IMR-90 (cell line): ENCODE data around the gene H2BK1. TPM values are rescaled to one million over a fixed set of nuclear protein-coding genes. Genes with fewer than 3 reads are reported as not detected.

Experiments used
- ATAC-seq: fragments of 200-7000 bp; cut with Tn5 transposase; 2 replicates; pipeline ENCODE4 v1.9.1; 2020; ENCODE audit warnings: low read depth, mild to moderate bottlenecking, moderate library complexity
- BruUV-seq: library from RNA; stranded (reverse); fragments of 400-500 nt; replicated peaks from 2 replicates; lab custom pipeline; 2021; lab: Mats Ljungman, UMichigan
- CTCF ChIA-PET: fragments of 300-600 bp; formaldehyde crosslinking; extraction: SDS; loops from one replicate; lab custom pipeline; 2021; ENCODE audit warnings: antibody characterized with exemption; lab: Yijun Ruan, JAX
- POLR2A ChIA-PET: fragments of 300-600 bp; sonication (Branson Sonifier 250); formaldehyde crosslinking; loops from one replicate; lab custom pipeline; 2022; ENCODE audit warnings: antibody characterized with exemption; ENCODE audit not compliant: unreplicated experiment; lab: Charles Lee
- DNase-seq: peaks from one replicate; pipeline ENCODE4 v3.0.0; 2013
- H2AFZ ChIP-seq: replicated peaks from 2 replicates; pipeline ENCODE3; 2013; ENCODE audit warnings: low read length, mild to moderate bottlenecking; ENCODE audit not compliant: poor library complexity
- H2AK5ac ChIP-seq: 2 replicates; pipeline ENCODE4 v1.6.1; 2013; ENCODE audit warnings: low read depth, low read length, inconsistent platforms
- H2AK9ac ChIP-seq: replicated peaks from 2 replicates; pipeline ENCODE3; 2013; ENCODE audit warnings: mild to moderate bottlenecking, low read depth, low read length, moderate library complexity; ENCODE audit not compliant: poor library complexity
- H2BK120ac ChIP-seq: 2 replicates; pipeline ENCODE4 v1.6.1; 2013; ENCODE audit warnings: low read depth, low read length, inconsistent platforms
- H2BK15ac ChIP-seq: 3 replicates; pipeline ENCODE4 v1.6.1; 2013; ENCODE audit warnings: low read depth, low read length, inconsistent platforms
- H2BK20ac ChIP-seq: 2 replicates; pipeline ENCODE4 v1.6.1; 2013; ENCODE audit warnings: low read depth, mild to moderate bottlenecking, inconsistent platforms, low read length, moderate library complexity
- H2BK5ac ChIP-seq: 2 replicates; pipeline ENCODE4 v1.6.1; 2013; ENCODE audit warnings: mild to moderate bottlenecking, low read depth, low read length, inconsistent platforms; ENCODE audit not compliant: poor library complexity, severe bottlenecking
- H3K14ac ChIP-seq: replicated peaks from 2 replicates; pipeline ENCODE4 v1.6.1; 2013; ENCODE audit warnings: low read depth, low read length, inconsistent platforms
- H3K18ac ChIP-seq: 2 replicates; pipeline ENCODE4 v1.6.1; 2013; ENCODE audit warnings: low read depth, low read length, control low read depth
- H3K23ac ChIP-seq: 2 replicates; pipeline ENCODE4 v1.6.1; 2013; ENCODE audit warnings: low read depth, low read length, inconsistent platforms
- H3K27ac ChIP-seq: 2 replicates; pipeline ENCODE4 v1.5.1; 2013; ENCODE audit warnings: mild to moderate bottlenecking, control low read depth, low read length; ENCODE audit not compliant: insufficient read depth
- H3K27me3 ChIP-seq: 2 replicates; pipeline ENCODE4 v1.6.1; 2013; ENCODE audit warnings: low read length; ENCODE audit not compliant: control insufficient read depth, insufficient read depth
- H3K36me3 ChIP-seq: 2 replicates; pipeline ENCODE4 v1.6.1; 2013; ENCODE audit warnings: low read length, mixed read lengths; ENCODE audit not compliant: control insufficient read depth, insufficient read depth
- H3K4ac ChIP-seq: 2 replicates; pipeline ENCODE4 v1.6.1; 2013; ENCODE audit warnings: low read depth, low read length, inconsistent platforms
- H3K4me1 ChIP-seq: 2 replicates; pipeline ENCODE4 v1.6.1; 2013; ENCODE audit warnings: low read length, mixed read lengths; ENCODE audit not compliant: control insufficient read depth, insufficient read depth
- H3K4me2 ChIP-seq: 2 replicates; pipeline ENCODE4 v1.6.1; 2013; ENCODE audit warnings: low read depth, mild to moderate bottlenecking, control low read depth, low read length, moderate library complexity
- H3K4me3 ChIP-seq: 2 replicates; pipeline ENCODE4 v1.5.1; 2013; ENCODE audit warnings: low read depth, mild to moderate bottlenecking, control low read depth, low read length, moderate library complexity; ENCODE audit not compliant: insufficient read depth
- H3K56ac ChIP-seq: 2 replicates; pipeline ENCODE4 v1.6.1; 2013; ENCODE audit warnings: low read length, inconsistent platforms; ENCODE audit not compliant: insufficient read depth; ENCODE audit errors: extremely low read depth
- H3K79me1 ChIP-seq, 2 experiments: 2 replicates each; pipeline ENCODE4 v1.6.1; 2013; ENCODE audit warnings: low read length in 2 of 2, inconsistent platforms in 1 of 2, low read depth in 1 of 2
- H3K9ac ChIP-seq: 2 replicates; pipeline ENCODE4 v1.6.1; 2013; ENCODE audit warnings: low read depth, low read length, control low read depth
- H3K9me1 ChIP-seq: 2 replicates; pipeline ENCODE4 v1.6.1; 2013; ENCODE audit warnings: low read length, inconsistent platforms; ENCODE audit not compliant: insufficient read depth
- H3K9me3 ChIP-seq: 2 replicates; pipeline ENCODE4 v1.6.1; 2013; ENCODE audit warnings: low read length; ENCODE audit not compliant: control insufficient read depth, insufficient read depth
- H4K20me1 ChIP-seq: 2 replicates; pipeline ENCODE4 v1.6.1; 2013; ENCODE audit warnings: low read length, inconsistent platforms; ENCODE audit not compliant: insufficient read depth
- H4K5ac ChIP-seq: 2 replicates; pipeline ENCODE4 v1.6.1; 2013; ENCODE audit warnings: mild to moderate bottlenecking, low read depth, low read length, control low read depth
- H4K8ac ChIP-seq, 2 experiments: 2 replicates each; pipeline ENCODE4 v1.6.1; 2013; ENCODE audit warnings: low read depth in 2 of 2, low read length in 2 of 2, control low read depth in 1 of 2, inconsistent platforms in 1 of 2
- H4K91ac ChIP-seq: 2 replicates; pipeline ENCODE4 v1.6.1; 2013; ENCODE audit warnings: low read depth, low read length, inconsistent platforms; ENCODE audit not compliant: insufficient read depth
- BHLHE40 ChIP-seq: fragments of 150-350 bp; IDR thresholded peaks from 2 replicates; pipeline ENCODE4 v1.6.1; 2016; ENCODE audit warnings: mild to moderate bottlenecking, low read depth, low read length
- CEBPB ChIP-seq: IDR thresholded peaks from 2 replicates; pipeline ENCODE4 v1.6.1; 2012; ENCODE audit warnings: low read depth, low read length, improper control_type of control experiment
- FOS ChIP-seq: fragments of 150-350 bp; IDR thresholded peaks from 2 replicates; pipeline ENCODE4 v1.6.1; 2016; ENCODE audit warnings: low read depth, low read length
- MAFK ChIP-seq: IDR thresholded peaks from 2 replicates; pipeline ENCODE4 v1.6.1; 2012; ENCODE audit warnings: low read depth, low read length, improper control_type of control experiment
- MAZ ChIP-seq: IDR thresholded peaks from 2 replicates; pipeline ENCODE4 v1.6.1; 2012; ENCODE audit warnings: low read depth, mild to moderate bottlenecking, low read length, improper control_type of control experiment, moderate library complexity, borderline replicate concordance
- MXI1 ChIP-seq: IDR thresholded peaks from 2 replicates; pipeline ENCODE4 v1.6.1; 2012; ENCODE audit warnings: low read depth, mild to moderate bottlenecking, low read length, moderate library complexity, borderline replicate concordance
- NFE2L2 ChIP-seq: fragments of 150-350 bp; IDR thresholded peaks from 2 replicates; pipeline ENCODE4 v1.6.1; 2016; ENCODE audit warnings: low read depth, mild to moderate bottlenecking, low read length
- RAD21 ChIP-seq: IDR thresholded peaks from 2 replicates; pipeline ENCODE4 v1.6.1; 2012; ENCODE audit warnings: low read length, improper control_type of control experiment
- RCOR1 ChIP-seq: IDR thresholded peaks from 2 replicates; pipeline ENCODE4 v1.6.1; 2012; ENCODE audit warnings: mild to moderate bottlenecking, low read length, improper control_type of control experiment; ENCODE audit not compliant: insufficient replicate concordance
- SMC3 ChIP-seq: fragments of 150-350 bp; IDR thresholded peaks from 2 replicates; pipeline ENCODE4 v1.6.1; 2016; ENCODE audit warnings: low read depth, mild to moderate bottlenecking, antibody characterized with exemption, low read length, moderate library complexity
- WGBS, 2 experiments: methylation state at CpG; one replicate each; pipeline versions ENCODE4 v1.1.5 to v1.1.7; 2013; ENCODE audit warnings: missing lambda C conversion rate in 2 of 2; ENCODE audit not compliant: insufficient read length in 1 of 2; ENCODE audit errors: extremely low coverage in 2 of 2; 5-methylcytosine and 5-hydroxymethylcytosine counted together
- dilution Hi-C: fragments of 300-500 bp; cut with HindIII; formaldehyde crosslinking; loops from one replicate; pipeline ENCODE4 v1.14.3; 2018; ENCODE audit warnings: low sequenced_read_pairs; ENCODE audit not compliant: unreplicated experiment
- in situ Hi-C: fragments of 300-500 bp; cut with MboI; formaldehyde crosslinking; loops from 3 replicates; pipeline ENCODE4 v1.14.3; 2019; ENCODE audit warnings: low sequenced_read_pairs, inconsistent platforms, mixed read lengths
- intact Hi-C: fragments of 100-400 bp; cut with micrococcal nuclease; formaldehyde crosslinking; loops from 2 replicates; pipeline ENCODE4 v1.10.0; 2022
- polyA plus RNA-seq, 3 experiments: library from polyadenylated mRNA; depleted of rRNA; stranded (reverse); fragments of >200 nt; gene quantifications; 2 replicates each; pipeline ENCODE4 v1.2.3, GENCODE V29; 2012; ENCODE audit warnings: low replicate concordance in 1 of 3
- total RNA-seq: library from RNA; depleted of rRNA; stranded (reverse); fragments of >200 nt; gene quantifications from 2 replicates; pipeline ENCODE4 v1.2.3, GENCODE V29; 2012
- TF ChIP-seq, protein P1 (sequence below): conservative IDR thresholded peaks from 2 replicates; pipeline ENCODE4 v1.5.1; 2012; ENCODE audit warnings: mild to moderate bottlenecking, low read depth, low read length, improper control_type of control experiment
- TF ChIP-seq, protein P2 (sequence below): fragments of 150-350 bp; IDR thresholded peaks from 2 replicates; pipeline ENCODE4 v1.6.1; 2016; ENCODE audit warnings: low read depth, mild to moderate bottlenecking, low read length, moderate library complexity, borderline replicate concordance

Gene H2BK1
- total and polyA plus RNA-seq, 2 of the 4 experiments (the other 2 are of a cell fraction), result not detected

DNA sequence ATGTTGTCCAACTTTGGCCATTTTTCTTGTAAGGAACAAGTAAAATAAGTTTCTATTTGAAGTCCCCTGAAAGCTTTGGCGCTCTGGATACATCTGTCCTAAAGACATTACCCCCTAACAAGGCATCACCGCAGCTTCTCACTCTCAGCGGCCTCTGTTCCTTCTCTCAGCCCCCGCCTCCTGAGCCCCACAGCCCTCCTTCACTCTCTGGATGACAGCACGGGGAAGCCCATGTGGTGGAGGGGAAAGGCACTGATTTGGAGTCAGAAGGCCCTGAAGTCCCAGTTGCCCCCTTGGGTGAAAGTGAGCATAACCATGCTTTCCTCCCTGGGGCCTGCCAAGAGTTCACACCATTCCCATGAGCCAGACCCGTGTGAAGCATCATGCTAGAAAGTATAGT is 4.6 kb downstream of the H2BK1 start:
- no peak overlapping the region for H3K4ac ChIP-seq
- no peak for DNase-seq
- H3K14ac ChIP-seq, result no peak overlapping the region
- no peak overlapping the region for H3K27ac ChIP-seq
- H3K18ac ChIP-seq, result no peak overlapping the region
- TF ChIP-seq MAFK (no peak), BHLHE40 (no peak), MAZ (no peak), RAD21 (no peak), SMC3 (no peak), FOS (no peak), NFE2L2 (no peak), RCOR1 (no peak), MXI1 (no peak), CEBPB (no peak)
- TF ChIP-seq, protein P1, sequence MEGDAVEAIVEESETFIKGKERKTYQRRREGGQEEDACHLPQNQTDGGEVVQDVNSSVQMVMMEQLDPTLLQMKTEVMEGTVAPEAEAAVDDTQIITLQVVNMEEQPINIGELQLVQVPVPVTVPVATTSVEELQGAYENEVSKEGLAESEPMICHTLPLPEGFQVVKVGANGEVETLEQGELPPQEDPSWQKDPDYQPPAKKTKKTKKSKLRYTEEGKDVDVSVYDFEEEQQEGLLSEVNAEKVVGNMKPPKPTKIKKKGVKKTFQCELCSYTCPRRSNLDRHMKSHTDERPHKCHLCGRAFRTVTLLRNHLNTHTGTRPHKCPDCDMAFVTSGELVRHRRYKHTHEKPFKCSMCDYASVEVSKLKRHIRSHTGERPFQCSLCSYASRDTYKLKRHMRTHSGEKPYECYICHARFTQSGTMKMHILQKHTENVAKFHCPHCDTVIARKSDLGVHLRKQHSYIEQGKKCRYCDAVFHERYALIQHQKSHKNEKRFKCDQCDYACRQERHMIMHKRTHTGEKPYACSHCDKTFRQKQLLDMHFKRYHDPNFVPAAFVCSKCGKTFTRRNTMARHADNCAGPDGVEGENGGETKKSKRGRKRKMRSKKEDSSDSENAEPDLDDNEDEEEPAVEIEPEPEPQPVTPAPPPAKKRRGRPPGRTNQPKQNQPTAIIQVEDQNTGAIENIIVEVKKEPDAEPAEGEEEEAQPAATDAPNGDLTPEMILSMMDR, result no peak
- TF ChIP-seq, protein P2, sequence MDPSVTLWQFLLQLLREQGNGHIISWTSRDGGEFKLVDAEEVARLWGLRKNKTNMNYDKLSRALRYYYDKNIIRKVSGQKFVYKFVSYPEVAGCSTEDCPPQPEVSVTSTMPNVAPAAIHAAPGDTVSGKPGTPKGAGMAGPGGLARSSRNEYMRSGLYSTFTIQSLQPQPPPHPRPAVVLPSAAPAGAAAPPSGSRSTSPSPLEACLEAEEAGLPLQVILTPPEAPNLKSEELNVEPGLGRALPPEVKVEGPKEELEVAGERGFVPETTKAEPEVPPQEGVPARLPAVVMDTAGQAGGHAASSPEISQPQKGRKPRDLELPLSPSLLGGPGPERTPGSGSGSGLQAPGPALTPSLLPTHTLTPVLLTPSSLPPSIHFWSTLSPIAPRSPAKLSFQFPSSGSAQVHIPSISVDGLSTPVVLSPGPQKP, result no peak
- no peak for ATAC-seq
- H2BK5ac ChIP-seq, result no peak overlapping the region
- dilution Hi-C loops (no loop called here), in situ Hi-C loops (no loop called here), intact Hi-C loops (no loop called here)
- H2BK120ac ChIP-seq, result no peak overlapping the region
- no CpG with 5 or more reads among the region's 6 CpGs for WGBS, 2 experiments
- no peak overlapping the region for H2BK20ac ChIP-seq
- H4K20me1 ChIP-seq, result no peaks in the 10 kb centered on the region
- H3K79me1 ChIP-seq, result no peaks in the 10 kb centered on the region
- H3K36me3 ChIP-seq, result no peaks in the 10 kb centered on the region
- H3K23ac ChIP-seq, result no peak overlapping the region
- no peak overlapping the region for H3K9ac ChIP-seq
- BruUV-seq, result no TSS peak
- H3K4me2 ChIP-seq, result no peak overlapping the region
- no peak overlapping the region for H4K91ac ChIP-seq
- H3K56ac ChIP-seq, result no peak overlapping the region
- H4K8ac ChIP-seq, result no peak overlapping the region
- no peaks in the 10 kb centered on the region; the same call in 1 of the 2 replicates for H3K9me1 ChIP-seq
- no peak overlapping the region for H2AK5ac ChIP-seq
- H3K9me3 ChIP-seq, result no peaks in the 10 kb centered on the region
- POLR2A ChIA-PET, result no interaction called here
- no peaks in the 10 kb centered on the region for H3K4me1 ChIP-seq
- no peak overlapping the region for H2BK15ac ChIP-seq
- H3K27me3 ChIP-seq, result peaks cover 70% of the 10 kb centered on the region
- no peak overlapping the region for H2AK9ac ChIP-seq
- H4K5ac ChIP-seq, result no peak overlapping the region
- H2AFZ ChIP-seq, result no peak overlapping the region
- CTCF ChIA-PET, result interaction anchor here (0.6 kb wide), 1 partner anchor 24 kb away, joined by 3 read pairs; no protein-coding TSS in a partner anchor
- no peak overlapping the region for H3K4me3 ChIP-seq
